ENCODE results near the gene H1-8. TPM values are rescaled to one million over a fixed set of nuclear protein-coding genes. Genes with fewer than 3 reads are reported as not detected.

The H1-8 gene
- total and polyA plus RNA-seq, 2 donors, result 0.09 to 0.78 TPM

Other genes starting within 250 kb of the H1-8 start
- gene EFCAB12, start 114.5 kb upstream of the H1-8 start, total RNA-seq, result 0.05 TPM
- gene EFCAB12, start 114.5 kb upstream of the H1-8 start, polyA plus RNA-seq, result 0.37 TPM
- gene MBD4, start 103.2 kb upstream of the H1-8 start, total RNA-seq, result 48.4 TPM
- gene MBD4, start 103.2 kb upstream of the H1-8 start, polyA plus RNA-seq, result 28.8 TPM
- gene IFT122, start 103.0 kb upstream of the H1-8 start, total RNA-seq, result 14.5 TPM
- 10.0 TPM for gene IFT122, start 103.0 kb upstream of the H1-8 start, polyA plus RNA-seq
- gene RHO, start 14.5 kb upstream of the H1-8 start, total RNA-seq, result 0.05 TPM
- gene RHO, start 14.5 kb upstream of the H1-8 start, polyA plus RNA-seq, result 0.07 TPM
- gene PLXND1, start 63.5 kb downstream of the H1-8 start, total RNA-seq, result 31.2 TPM
- gene PLXND1, start 63.5 kb downstream of the H1-8 start, polyA plus RNA-seq, result 106 TPM